NB4 (cell line): ENCODE data around the gene DNM1.

Experiments used
- DNase-seq: peaks from one replicate; pipeline ENCODE4 v3.0.0; 2010; ENCODE audit warnings: low read depth
- H3K4me3 ChIP-seq: one replicate; pipeline ENCODE4 v1.5.1; 2011; ENCODE audit warnings: mild to moderate bottlenecking, low read depth, low read length, moderate library complexity
- MYC ChIP-seq: IDR thresholded peaks from 2 replicates; pipeline ENCODE4 v1.6.1; 2011; ENCODE audit warnings: low read depth, low read length
- POLR2A ChIP-seq: IDR thresholded peaks from 2 replicates; pipeline ENCODE4 v1.6.1; 2011; ENCODE audit warnings: mild to moderate bottlenecking; ENCODE audit not compliant: insufficient read length; ENCODE audit errors: extremely low read depth
- TF ChIP-seq, protein P1 (sequence below): IDR thresholded peaks from one replicate; pipeline ENCODE4 v1.5.1; 2012; ENCODE audit warnings: low read depth, low read length
- TF ChIP-seq, protein P2 (sequence below): IDR thresholded peaks from 2 replicates; pipeline ENCODE4 v1.6.1; 2011; ENCODE audit warnings: low read depth, low read length

DNM1 gene

DNA sequence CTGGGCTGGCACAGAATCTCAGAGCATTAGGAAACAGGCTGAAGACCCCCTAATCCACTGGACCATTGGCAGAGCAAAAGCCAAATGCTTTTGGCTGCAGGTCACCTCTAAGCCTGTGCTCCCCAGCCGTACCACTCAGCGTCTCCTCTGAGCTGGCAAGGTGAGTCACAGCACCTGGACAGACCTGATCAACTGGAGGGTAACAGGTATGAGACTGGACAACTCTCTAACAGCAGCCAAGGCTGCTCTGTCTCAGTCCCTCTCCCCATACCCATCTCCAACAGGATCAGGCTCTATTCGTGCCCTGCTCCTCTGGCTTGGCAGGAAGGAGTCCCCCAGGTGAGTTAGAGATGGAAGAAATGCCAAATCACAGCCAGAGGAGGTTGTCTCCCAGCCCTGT lies 67.9 kb downstream of the DNM1 start:
- no peak for TF ChIP-seq MYC
- TF ChIP-seq, protein P1, sequence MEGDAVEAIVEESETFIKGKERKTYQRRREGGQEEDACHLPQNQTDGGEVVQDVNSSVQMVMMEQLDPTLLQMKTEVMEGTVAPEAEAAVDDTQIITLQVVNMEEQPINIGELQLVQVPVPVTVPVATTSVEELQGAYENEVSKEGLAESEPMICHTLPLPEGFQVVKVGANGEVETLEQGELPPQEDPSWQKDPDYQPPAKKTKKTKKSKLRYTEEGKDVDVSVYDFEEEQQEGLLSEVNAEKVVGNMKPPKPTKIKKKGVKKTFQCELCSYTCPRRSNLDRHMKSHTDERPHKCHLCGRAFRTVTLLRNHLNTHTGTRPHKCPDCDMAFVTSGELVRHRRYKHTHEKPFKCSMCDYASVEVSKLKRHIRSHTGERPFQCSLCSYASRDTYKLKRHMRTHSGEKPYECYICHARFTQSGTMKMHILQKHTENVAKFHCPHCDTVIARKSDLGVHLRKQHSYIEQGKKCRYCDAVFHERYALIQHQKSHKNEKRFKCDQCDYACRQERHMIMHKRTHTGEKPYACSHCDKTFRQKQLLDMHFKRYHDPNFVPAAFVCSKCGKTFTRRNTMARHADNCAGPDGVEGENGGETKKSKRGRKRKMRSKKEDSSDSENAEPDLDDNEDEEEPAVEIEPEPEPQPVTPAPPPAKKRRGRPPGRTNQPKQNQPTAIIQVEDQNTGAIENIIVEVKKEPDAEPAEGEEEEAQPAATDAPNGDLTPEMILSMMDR: no peak
- TF ChIP-seq POLR2A: no peak
- TF ChIP-seq, protein P2, sequence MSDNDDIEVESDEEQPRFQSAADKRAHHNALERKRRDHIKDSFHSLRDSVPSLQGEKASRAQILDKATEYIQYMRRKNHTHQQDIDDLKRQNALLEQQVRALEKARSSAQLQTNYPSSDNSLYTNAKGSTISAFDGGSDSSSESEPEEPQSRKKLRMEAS: no peak
- no peak overlapping the region for H3K4me3 ChIP-seq
- no peak for DNase-seq

DNA sequence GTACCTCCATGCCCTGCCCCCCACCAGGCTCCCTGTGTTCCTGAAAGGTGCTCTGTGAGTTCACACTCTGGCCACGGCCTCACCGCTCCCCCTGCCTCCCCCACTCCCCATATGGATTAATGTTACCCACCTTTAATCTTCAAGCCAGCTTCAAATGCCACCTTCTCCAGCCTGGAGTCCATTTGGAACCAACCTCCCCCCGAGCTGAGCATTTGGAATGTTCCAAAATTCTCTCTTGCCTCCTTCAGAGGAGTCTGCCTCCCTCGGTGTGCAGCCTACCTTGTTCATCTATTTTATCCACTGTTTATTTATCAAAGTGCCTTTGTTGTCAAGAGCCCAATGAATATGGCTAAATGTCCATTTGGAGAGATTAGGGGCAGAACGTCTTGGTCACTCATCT lies 68.3 kb downstream of the DNM1 start:
- H3K4me3 ChIP-seq: no peak overlapping the region
- TF ChIP-seq MYC (no peak), POLR2A (no peak)
- TF ChIP-seq, protein P1: no peak
- TF ChIP-seq, protein P2: no peak
- DNase-seq: no peak

- H3K4me3 ChIP-seq: no peak overlapping the region
- no peak for DNase-seq
- TF ChIP-seq, protein P2: no peak
- TF ChIP-seq POLR2A (no peak), MYC (no peak)
- TF ChIP-seq, protein P1: no peak
Observed at GRCh38 chr9:128274245-128274644, 71.1 kb downstream of the DNM1 start.

DNA sequence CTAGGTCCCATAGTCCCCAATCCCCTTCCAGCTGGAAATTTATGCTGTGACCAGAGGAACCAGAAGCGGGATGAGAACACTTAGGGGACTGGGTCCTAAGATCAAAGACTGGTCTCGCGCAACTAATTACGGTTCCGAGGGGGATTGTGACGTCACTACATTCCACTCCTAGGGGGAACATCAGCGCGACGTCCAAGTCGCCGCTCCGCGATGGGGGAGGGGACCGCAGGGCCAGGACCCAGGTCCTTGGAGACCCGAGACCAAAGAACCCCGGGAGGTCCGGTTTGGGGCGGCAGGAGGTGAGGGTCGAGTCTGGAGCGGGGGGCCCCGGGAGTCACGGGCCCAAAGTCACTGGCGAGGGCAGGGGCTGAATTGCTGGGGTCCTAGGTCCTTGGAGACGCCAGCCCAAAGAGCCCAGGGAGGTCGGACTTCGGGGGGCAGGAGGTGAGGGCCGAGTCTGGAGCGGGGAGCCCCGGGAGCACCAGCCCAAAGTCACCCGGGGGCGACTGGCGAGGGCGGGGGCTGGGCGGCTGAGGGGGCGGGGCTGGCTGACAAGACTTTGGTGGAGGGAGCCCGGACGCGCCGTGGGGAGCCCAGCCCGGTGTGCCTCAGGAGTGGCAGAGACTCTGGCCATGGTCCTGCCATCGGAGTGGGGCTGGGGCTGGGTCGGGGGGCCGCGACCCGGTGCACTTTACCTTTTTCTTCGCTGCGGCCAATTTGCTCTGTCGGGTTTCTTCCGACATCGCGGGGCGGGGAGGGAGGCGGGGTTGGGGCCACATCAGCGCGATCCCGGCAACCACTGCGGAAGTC lies 72.2 kb downstream of the DNM1 start, which contains the start of gene GOLGA2:
Gene GOLGA2 (minus strand): TSS at position 810 of the 810 bp plus-strand sequence. CDS start 31 bp downstream, at position 779.
- TF ChIP-seq POLR2A (no peak), MYC (no peak)
- TF ChIP-seq, protein P2: no peak
- TF ChIP-seq, protein P1: no peak
- peak within 1 kb of the TSS; percentile 72 for H3K4me3 ChIP-seq
- DNase-seq: peak; percentile 28

DNA sequence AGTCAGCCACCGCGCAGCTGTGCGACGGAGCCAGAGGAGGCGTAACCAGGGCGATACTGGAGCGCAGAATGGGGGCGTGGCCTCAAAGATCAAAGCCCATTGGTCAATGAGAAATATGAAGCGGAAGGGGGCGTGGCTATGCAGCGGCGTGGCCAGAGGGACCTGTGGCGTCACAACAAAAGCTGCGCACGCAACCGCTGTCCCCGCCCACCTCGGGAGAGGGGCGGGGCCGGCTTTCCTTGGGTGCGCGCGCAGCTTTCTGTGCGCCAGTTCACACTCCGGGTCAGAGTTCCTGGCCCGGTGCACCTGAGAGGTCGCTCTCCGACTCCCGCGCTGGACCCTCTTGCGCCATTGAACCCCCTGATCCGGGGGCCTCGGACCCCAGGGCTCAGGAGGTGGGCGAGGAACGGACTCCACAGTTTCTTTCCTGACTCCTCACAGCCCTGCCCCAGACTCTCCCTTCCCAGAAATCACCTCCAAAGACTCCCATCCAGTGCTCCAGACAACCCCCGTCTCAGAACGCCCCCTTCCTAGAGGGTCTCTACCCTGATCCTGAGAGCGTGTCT lies 72.9 kb downstream of the DNM1 start, which contains the start of gene SWI5:
Gene SWI5 (plus strand): TSS at position 269 of the 566 bp plus-strand sequence.
- H3K4me3 ChIP-seq: peak within 1 kb of the TSS; percentile 72
- peak; percentile 97 for TF ChIP-seq POLR2A
- TF ChIP-seq, protein P1: no peak
- peak; percentile 73 for TF ChIP-seq MYC
- TF ChIP-seq, protein P2: peak; percentile 77
- DNase-seq: peak; percentile 98
